Epithelial cell of prostate (primary cell): ENCODE measurements around the gene TENM3.
A peak's percentile ranks its signal among the peaks of the same experiment; 100 is the strongest.
"Not testable (repeated sequence)": the region's sequence is repeated elsewhere in the genome, so short reads cannot be mapped to it uniquely, and the experiment has no call there.

ENCODE experiments used
- DNase-seq: peaks from one replicate; pipeline ENCODE4 v3.0.0-alpha.2; 2011; ENCODE audit warnings: low read depth, low spot score
- H3K27ac ChIP-seq: fragments of 450-650 bp; 2 replicates; pipeline ENCODE4 v1.5.1; 2017; ENCODE audit warnings: mild to moderate bottlenecking

Gene TENM3

GRCh38 chr4:182243204-182243603 is at the start of gene TENM3:
TSS of gene TENM3 (plus strand) at chr4:182243402. CDS start at chr4:182324021, 80,619 bp downstream.
- not testable (repeated sequence) for H3K27ac ChIP-seq

DNA sequence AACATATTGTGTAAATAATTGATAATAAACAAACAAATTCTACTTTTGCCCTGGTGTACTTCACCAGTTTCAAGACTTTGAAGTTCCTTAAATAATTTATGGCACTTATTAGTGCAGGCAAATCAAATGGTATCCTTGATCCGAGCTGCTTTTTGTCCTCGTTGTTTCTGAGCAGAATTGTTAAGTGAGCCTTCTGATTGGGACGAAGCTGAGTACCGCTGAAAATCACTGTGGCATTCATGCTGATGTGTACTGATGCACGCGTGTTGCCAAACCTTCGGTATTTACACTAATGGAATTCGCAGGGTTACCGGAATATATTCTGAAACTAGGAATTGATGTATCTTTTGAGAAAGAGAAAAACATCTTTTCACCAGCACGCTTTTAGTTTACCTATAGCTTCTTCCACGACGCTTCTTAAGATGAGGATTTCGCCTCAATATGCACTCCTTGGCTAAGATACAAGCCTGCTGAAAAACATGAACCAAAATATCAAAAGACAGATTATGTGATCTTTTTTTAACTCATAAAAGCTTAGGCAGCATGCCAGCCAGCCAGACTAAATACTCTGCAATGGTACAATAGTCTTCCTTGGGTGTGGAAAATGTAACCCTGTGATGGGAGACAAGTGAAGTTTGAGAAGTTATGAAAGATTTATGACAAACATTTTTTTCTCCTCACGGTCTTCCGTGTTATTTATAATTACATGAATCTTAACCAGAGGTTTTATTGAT is 48.9 kb upstream of the TENM3 start:
- no peak for DNase-seq
- no peak overlapping the region for H3K27ac ChIP-seq

More at GRCh38 chr4:182243204-182243603, at the start of gene TENM3:
- not testable (repeated sequence) for DNase-seq

- H3K27ac ChIP-seq: no peak overlapping the region
- no peak for DNase-seq
These were observed 45.6 kb upstream of the TENM3 start for GRCh38 chr4:182197611-182198010.

- no peak for DNase-seq
These were observed 41.3 kb upstream of the TENM3 start for GRCh38 chr4:182201871-182202270.

GRCh38 chr4:182202650-182203049 is 40.6 kb upstream of the TENM3 start:
- DNase-seq: no peak
- no peak overlapping the region for H3K27ac ChIP-seq

More at GRCh38 chr4:182201871-182202270, 41.3 kb upstream of the TENM3 start:
- no peak overlapping the region for H3K27ac ChIP-seq

GRCh38 chr4:182203872-182204411 is 39.3 kb upstream of the TENM3 start:
- no peak for DNase-seq
- H3K27ac ChIP-seq: no peak overlapping the region

DNA sequence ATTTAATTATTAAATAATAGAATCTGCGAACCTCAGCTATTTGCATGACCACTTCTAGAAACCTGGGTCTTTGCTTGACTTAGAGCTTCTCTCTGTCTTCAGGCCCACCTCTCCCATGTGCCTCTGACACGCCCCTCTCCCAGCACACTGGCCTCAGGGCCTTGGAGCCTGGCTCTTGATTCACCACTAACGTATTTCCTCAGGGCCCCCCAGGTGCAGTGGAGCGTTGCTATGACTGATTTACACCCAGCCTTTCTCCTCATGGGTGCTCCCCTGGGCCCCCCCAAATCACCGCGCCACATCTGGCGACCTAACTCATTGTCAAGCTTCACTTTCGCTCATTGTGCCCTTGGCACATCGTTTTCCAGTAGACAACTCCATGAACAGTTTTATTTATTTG is 37.9 kb upstream of the TENM3 start:
- H3K27ac ChIP-seq: no peak overlapping the region
- DNase-seq: no peak

DNA sequence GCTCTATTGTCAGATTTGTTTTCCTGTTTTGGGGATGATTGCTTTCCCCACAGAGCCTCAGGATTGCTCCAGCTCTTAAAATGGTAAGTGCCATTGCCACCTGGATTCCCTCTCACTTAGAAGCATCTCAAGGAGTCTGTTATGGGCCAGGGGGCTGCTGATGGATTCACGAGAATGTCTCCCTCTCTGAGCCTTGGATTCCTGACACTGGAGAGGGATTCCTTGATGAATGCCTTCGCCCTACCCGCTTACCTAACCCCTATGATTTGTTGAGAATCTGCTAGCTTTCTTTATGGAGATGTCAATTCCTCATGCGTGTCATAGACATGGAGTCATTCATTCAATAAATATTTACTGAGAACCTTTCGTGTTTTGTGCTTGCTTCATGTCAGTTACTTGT is 36.9 kb upstream of the TENM3 start:
- DNase-seq: no peak
- H3K27ac ChIP-seq: no peak overlapping the region

GRCh38 chr4:182206916-182207315 is 36.3 kb upstream of the TENM3 start:
- DNase-seq: no peak
- H3K27ac ChIP-seq: no peak overlapping the region

DNA sequence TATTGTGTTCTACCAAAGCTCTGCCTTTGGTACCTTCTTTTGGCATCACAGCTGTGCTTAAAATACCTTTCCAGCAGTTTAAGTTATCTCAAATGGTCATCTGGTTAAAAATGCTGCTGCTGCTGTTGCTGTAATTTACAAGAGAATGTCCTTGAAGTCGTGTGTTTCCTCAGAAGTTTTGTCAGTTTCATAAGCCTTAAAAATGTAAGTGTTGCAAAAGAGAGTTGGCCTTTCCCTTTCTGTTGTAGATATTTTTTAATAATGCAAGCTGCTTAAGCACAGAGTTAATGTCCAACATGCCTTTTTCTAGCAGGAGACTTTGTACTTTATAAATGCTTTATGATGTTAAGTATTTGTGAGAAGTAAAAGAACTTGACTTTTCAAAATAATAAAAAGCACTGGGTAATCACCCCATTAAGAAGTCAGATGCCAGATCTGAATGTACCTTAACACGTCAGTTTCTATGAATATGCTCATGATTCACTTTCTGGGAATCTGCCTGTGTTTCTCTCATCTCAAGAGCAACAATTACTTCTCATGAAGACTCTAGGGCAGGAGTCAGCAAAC is 35.3 kb upstream of the TENM3 start:
- DNase-seq: peak; percentile 18
- peak overlapping the region; percentile 52 for H3K27ac ChIP-seq

GRCh38 chr4:182208526-182209050 is 34.6 kb upstream of the TENM3 start:
- no peak for DNase-seq
- H3K27ac ChIP-seq: peak overlapping the region; percentile 52

DNA sequence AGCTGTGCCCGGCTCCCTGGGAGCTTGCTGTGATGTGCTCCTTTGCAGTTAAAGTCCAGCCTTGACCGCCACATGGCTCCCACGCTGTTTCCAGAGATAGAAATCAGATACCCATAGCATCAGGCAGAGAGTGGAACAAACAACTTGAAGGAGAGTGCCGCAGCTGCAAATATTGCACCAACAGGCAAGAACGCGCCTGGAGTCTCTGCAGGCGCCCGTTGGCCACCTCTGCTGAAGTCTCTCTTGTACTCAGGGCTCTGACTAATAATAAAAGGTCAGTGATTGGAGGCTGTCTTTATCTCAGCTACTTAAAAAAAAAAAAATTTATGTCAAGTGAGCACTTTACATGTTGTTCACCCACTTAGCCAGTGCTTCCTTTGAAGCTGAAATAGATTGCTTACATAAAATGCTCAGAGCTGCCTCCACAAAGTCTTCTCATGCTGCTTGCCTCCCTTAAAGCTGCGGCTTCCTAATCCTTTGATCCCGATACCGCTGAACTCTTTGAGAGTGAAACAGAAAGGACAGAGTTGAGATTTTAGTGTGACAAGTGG is 30.9 kb upstream of the TENM3 start:
- H3K27ac ChIP-seq: no peak overlapping the region
- DNase-seq: no peak

- no peak for DNase-seq
- no peak overlapping the region for H3K27ac ChIP-seq
These were observed 30.2 kb upstream of the TENM3 start for GRCh38 chr4:182213004-182213403.

DNA sequence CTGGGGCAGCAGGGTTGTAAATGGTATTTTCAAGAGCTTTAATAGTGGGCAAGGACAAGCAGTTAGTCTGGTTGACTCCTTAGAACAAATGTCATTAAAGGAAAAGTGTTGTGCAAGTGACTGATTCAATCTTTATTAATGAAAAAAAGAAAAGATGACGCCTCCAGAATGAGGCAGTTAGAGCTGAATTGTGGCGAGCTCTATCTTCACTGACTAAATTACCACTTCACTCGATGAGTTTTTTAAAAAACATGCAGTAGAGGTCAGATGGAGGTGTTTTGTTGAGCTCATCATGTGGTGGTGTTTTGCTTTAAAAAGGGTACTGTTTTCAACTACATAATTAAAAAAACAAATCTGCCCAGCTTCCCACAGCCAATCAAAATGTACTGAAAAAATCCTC is 28.1 kb upstream of the TENM3 start:
- no peak for DNase-seq

DNA sequence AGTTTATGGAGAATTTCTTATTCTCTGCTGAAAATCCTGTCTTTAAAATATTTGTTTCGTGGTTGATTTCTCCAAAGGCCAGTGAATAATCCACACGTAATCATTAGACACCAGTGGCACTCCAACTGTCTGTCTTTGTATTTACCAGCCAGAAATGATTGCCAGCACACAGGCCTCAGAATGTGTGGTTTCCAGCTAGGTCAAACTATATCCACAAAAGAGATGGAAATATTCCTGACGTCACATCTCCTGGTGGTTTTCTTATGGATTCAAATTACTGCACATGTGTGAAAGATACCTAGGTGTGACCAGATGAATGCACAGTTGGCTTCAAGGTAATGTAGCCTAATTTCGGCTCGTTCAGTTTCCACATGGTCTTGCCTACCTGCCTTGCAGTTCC is 27.2 kb upstream of the TENM3 start:
- H3K27ac ChIP-seq: no peak overlapping the region
- DNase-seq: no peak

More for the DNA sequence above, 28.1 kb upstream of the TENM3 start:
- H3K27ac ChIP-seq: no peak overlapping the region

DNA sequence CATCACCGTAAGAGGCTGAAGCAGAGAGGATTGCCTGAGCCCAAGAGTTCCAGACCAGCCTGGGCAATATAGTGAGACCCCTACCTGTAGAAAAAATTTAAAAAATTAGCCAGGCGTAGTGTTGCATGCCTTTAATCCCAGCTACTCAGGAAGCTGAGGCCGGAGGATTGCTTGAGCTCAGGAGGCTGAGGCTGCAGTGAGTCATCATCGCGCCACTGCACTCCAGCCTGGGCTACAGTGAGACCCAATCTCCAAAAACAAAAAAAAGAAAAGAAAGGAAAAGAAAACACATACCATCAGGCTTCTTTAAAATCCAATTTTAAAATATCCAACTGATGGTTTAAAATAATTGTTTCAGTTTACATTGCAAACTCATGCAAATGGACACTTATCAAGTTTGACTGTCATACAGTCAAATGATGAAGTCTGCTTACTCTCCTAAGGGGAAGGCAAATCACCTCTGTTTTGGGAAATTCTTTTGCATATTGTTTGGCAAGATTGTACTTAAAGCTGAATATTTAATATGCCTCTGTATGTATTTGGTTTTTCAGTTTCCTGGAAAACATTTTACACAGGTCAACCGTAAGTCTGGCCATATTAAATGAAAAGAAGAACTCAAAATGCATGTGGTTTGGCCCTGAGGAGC is 23.7 kb upstream of the TENM3 start:
- DNase-seq: no peak
- no peak overlapping the region for H3K27ac ChIP-seq

DNA sequence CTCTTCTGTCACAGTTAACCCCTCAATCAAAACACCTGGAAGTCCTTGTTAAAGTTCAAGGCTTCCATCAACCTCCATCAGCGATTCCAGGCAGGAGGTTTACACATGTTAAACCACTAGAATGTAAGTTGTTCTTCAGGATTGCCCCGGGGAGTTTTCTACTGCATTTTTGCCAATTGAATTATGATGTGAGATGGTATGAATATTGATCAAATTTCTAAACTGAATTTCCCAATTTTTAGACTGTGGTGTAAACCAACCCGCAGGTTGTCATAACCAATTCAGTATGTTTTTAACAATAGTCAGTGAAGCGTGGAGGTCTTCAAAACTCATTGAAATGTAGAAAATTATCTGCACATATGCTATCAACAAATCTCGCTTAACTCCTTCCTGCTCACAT is 21.2 kb upstream of the TENM3 start:
- DNase-seq: no peak
- no peak overlapping the region for H3K27ac ChIP-seq

- no peak overlapping the region for H3K27ac ChIP-seq
- no peak for DNase-seq
These were observed 20.4 kb upstream of the TENM3 start for GRCh38 chr4:182222766-182223165.

DNA sequence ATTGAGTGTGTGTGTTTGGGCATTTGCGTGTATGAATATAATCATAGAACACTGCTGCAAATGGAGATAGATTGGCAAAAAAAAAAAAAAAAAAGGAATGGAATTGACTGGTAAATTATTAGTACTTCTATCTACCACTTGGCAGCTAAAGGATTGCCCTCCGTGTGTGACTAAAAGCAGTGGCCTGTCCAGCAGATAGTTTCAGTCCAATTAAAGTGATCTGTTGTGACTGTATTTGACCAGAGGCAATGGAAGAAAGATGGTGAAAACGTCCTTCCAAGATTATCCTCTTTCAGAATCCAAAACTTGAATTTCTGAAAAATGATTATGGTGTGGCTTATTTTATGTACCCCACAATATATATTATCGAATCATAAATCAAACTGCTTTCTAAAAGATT is 19.5 kb upstream of the TENM3 start:
- H3K27ac ChIP-seq: no peak overlapping the region
- no peak for DNase-seq

GRCh38 chr4:182224192-182224850 is 18.9 kb upstream of the TENM3 start:
- H3K27ac ChIP-seq: no peak overlapping the region
- DNase-seq: no peak
